ENCODE measurements around the gene KLHL29. TPM values are rescaled to one million over a fixed set of nuclear protein-coding genes. Genes with fewer than 3 reads are reported as not detected.
"Not testable (repeated sequence)": the region's sequence is repeated elsewhere in the genome, so short reads cannot be mapped to it uniquely, and the experiment has no call there.

KLHL29 gene
- total RNA-seq, 1 donor from 2014 or later = 0.65 TPM

GRCh38 chr2:23708771-23709170 lies 323.8 kb downstream of the KLHL29 start:
- no peak for ATAC-seq (ENCODE audit: poor library complexity)
- no peak for DNase-seq
- intact Hi-C loops (cut with DNase I) = no loop called here

- ATAC-seq (ENCODE audit: poor library complexity) = no peak
- intact Hi-C loops (cut with DNase I) = no loop called here
Measured at GRCh38 chr2:23709311-23709710, 324.3 kb downstream of the KLHL29 start.

GRCh38 chr2:23711979-23712755 lies 327.2 kb downstream of the KLHL29 start:
- ATAC-seq (ENCODE audit: poor library complexity) (peak; percentile 59), DNase-seq (no peak)
- intact Hi-C loops (cut with DNase I) = no loop called here

More at GRCh38 chr2:23709311-23709710, 324.3 kb downstream of the KLHL29 start:
- no peak for DNase-seq

GRCh38 chr2:23712756-23713151 lies 327.8 kb downstream of the KLHL29 start:
- intact Hi-C loops (cut with DNase I) = no loop called here
- no peak for ATAC-seq (ENCODE audit: poor library complexity)

GRCh38 chr2:23713351-23713750 lies 328.4 kb downstream of the KLHL29 start:
- intact Hi-C loops (cut with DNase I) = no loop called here
- no peak for ATAC-seq (ENCODE audit: poor library complexity)
- DNase-seq = no peak

More at GRCh38 chr2:23712756-23713151, 327.8 kb downstream of the KLHL29 start:
- DNase-seq = no peak

- DNase-seq (no peak), ATAC-seq (ENCODE audit: poor library complexity) (no peak)
- intact Hi-C loops (cut with DNase I) = no loop called here
Measured at GRCh38 chr2:23718931-23719700, 334.1 kb downstream of the KLHL29 start.

- ATAC-seq (ENCODE audit: poor library complexity) = no peak
- intact Hi-C loops (cut with DNase I) = no loop called here
- DNase-seq = no peak
Measured at GRCh38 chr2:23719716-23720115, 334.7 kb downstream of the KLHL29 start.

GRCh38 chr2:23720705-23721453 lies 335.9 kb downstream of the KLHL29 start:
- intact Hi-C loops (cut with DNase I) = no loop called here
- ATAC-seq (ENCODE audit: poor library complexity) (peak; percentile 12), DNase-seq (no peak)

GRCh38 chr2:23721454-23721826 lies 336.5 kb downstream of the KLHL29 start:
- ATAC-seq (ENCODE audit: poor library complexity) (peak; percentile 15), DNase-seq (no peak)

GRCh38 chr2:23722255-23722654 lies 337.3 kb downstream of the KLHL29 start:
- DNase-seq (no peak), ATAC-seq (ENCODE audit: poor library complexity) (no peak)
- intact Hi-C loops (cut with DNase I) = no loop called here

More at GRCh38 chr2:23721454-23721826, 336.5 kb downstream of the KLHL29 start:
- intact Hi-C loops (cut with DNase I) = no loop called here

GRCh38 chr2:23723029-23723428 lies 338.1 kb downstream of the KLHL29 start:
- ATAC-seq (ENCODE audit: poor library complexity); DNase-seq; intact Hi-C loops (cut with DNase I): not testable (repeated sequence)

GRCh38 chr2:23734416-23734815 lies 349.4 kb downstream of the KLHL29 start:
- ATAC-seq (ENCODE audit: poor library complexity) (no peak), DNase-seq (no peak)
- intact Hi-C loops (cut with DNase I) = no loop called here

GRCh38 chr2:23736783-23737182 lies 351.8 kb downstream of the KLHL29 start:
- ATAC-seq (ENCODE audit: poor library complexity); intact Hi-C loops (cut with DNase I); DNase-seq: not testable (repeated sequence)

- intact Hi-C loops (cut with DNase I) = no loop called here
- DNase-seq (no peak), ATAC-seq (ENCODE audit: poor library complexity) (peak; percentile 6)
Measured at GRCh38 chr2:23745068-23745725, 360.2 kb downstream of the KLHL29 start.

- intact Hi-C loops (cut with DNase I) = no loop called here
- DNase-seq (no peak), ATAC-seq (ENCODE audit: poor library complexity) (peak; percentile 97)
Measured at GRCh38 chr2:23745726-23746105, 360.7 kb downstream of the KLHL29 start.

- no peak for DNase-seq
- intact Hi-C loops (cut with DNase I) = no loop called here
Measured at GRCh38 chr2:23746141-23746863, 361.3 kb downstream of the KLHL29 start.

GRCh38 chr2:23751747-23752265 lies 366.8 kb downstream of the KLHL29 start:
- ATAC-seq (ENCODE audit: poor library complexity) (no peak), DNase-seq (no peak)
- intact Hi-C loops (cut with DNase I) = no loop called here

More at GRCh38 chr2:23746141-23746863, 361.3 kb downstream of the KLHL29 start:
- no peak for ATAC-seq (ENCODE audit: poor library complexity)

Data from Right ventricle myocardium superior (tissue), 1 donor.